GM18867 (cell line): ENCODE data around the gene G6PC3.
"Not testable (repeated sequence)": the region's sequence is repeated elsewhere in the genome, so short reads cannot be mapped to it uniquely, and the experiment has no call there.

Source experiments
- ATAC-seq: cut with Tn5 transposase; IDR thresholded peaks from one replicate; pipeline ENCODE4 v1.9.1; 2021; ENCODE audit warnings: mild to moderate bottlenecking, moderate library complexity; ENCODE audit not compliant: unreplicated experiment

G6PC3 gene

DNA sequence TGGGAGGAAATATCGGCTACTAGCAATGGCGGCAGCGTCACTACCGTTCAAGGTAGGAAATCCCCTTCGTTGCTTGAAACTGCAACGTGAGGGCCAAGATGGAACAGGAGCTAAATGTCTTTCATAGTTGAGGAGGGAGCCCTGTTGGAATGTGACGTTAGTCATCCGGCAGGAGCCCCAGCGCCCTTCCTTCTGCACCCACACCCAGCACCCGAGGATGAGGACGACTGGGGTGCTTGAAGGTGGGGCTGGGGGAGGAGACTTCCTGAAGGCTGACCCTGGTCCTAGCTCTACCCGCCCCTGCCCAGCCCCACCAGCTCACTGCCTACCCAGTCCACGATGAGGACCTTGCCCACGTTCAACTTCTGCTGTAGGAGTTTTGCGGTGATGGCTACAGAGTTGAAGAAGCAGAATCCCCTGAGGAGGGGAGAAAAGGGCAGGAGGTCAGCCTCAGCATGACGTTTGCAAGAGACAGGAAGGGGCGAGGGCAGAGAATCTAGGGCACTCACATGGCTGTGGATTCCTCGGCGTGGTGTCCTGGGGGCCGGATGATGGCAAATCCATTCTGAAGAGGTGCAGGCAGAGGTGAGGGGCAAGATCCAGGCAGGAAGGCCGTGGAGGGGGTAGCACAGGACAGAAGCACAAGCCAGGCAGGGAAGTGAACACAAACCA lies 11.9 kb downstream of the G6PC3 start:
- ATAC-seq, result no peak

- no peak for ATAC-seq
Observed at GRCh38 chr17:44083250-44083849, 12.8 kb downstream of the G6PC3 start.

DNA sequence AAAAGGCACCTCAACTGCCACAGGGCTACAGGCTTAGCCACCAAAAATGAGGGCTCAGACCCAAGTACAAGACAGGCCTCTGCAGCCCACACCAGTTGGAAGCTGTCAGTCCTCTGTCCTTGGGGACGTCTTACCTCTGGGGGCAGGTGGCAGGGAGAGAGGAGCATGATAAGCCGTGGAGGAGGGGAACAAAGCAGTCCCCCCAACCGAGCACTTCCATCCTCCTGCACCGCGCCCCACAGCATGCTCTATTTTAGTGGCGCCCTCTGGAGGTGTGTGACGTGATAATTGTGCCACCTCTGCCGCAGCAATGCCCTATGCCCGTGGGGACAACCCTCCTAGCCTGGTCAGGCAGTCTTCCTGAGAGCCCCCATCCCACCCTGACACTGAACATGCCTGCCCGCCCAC lies 13.6 kb downstream of the G6PC3 start:
- no peak for ATAC-seq

- no peak for ATAC-seq
Observed at GRCh38 chr17:44084921-44085320, 14.4 kb downstream of the G6PC3 start.

- no peak for ATAC-seq
Observed at GRCh38 chr17:44085908-44086307, 15.4 kb downstream of the G6PC3 start.

GRCh38 chr17:44086364-44087311 lies 16.1 kb downstream of the G6PC3 start:
- no peak for ATAC-seq

DNA sequence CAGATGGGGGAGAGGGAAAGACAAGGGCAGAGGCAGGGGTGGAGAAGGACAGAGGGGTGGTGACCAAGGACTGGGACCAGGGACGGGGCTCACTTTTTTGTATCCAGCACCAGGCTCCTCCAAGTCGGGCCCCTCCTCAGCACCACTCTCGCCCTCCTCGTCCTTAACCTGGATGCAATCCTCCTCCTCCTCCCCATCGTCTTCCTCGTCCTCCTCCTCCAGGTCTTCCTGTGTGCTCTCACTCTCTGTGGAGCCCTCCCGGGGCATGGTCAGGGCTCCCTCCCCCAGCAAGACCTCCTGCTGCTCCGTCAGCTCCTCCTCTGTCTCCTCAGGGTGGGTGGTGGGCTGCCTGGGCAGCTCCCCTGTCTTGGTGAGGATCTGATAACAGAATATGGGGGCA lies 16.8 kb downstream of the G6PC3 start:
- ATAC-seq, result no peak

- ATAC-seq, result no peak
Observed at GRCh38 chr17:44088254-44088653, 17.7 kb downstream of the G6PC3 start.

- no peak for ATAC-seq
Observed at GRCh38 chr17:44091200-44091997, 20.9 kb downstream of the G6PC3 start.

DNA sequence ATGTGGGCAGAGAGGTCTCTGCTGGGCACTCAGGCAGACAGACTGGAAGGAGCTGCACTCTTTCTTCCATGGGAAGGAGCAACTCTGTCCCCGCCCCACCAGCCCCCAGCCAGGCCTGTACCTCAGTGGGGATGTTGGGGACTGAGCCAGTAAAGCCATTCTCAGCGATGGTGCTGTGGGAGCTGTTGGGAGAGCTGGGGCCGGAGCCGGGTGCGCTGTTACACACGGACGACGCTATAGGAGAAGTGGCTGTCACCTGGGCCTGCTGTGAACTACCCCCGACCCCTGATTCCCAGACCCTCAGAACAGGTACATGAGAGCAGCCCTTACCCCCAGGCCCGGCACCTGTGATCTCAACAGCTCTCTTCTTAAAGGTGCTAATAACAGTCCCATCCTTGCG lies 21.5 kb downstream of the G6PC3 start:
- ATAC-seq, result no peak

DNA sequence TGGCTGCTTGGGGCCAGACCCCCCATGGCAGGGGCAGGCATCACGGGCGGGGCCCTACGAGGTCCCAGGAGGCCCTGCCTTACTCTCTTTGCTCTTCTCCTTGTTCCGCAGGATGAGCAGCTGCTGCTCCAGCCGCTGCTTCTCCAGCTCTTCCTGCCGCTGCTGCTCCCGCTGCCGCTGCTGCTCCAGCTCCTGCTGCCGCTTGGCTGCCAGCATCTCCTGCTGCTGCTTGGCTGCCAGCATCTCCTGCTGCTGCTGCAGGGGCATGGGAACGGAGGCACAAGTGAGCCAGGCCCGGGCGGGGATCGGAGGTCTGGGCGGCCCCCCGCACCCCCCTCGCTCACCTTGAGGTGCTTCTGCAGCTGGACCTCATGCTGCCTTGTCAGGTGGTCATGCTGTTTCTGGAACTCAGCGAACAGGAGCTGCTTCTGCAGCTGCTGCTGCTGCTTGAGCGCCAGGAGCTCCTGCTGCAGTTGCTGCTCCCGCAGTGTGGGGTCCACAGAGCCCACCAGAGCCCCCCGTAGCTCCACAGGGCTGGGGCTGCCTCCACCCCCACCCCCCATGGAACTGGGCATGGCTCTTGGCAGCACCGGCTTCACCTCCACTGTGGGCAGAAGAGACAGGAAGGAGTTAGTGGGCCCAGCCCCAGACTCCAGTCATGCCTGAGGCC lies 22.8 kb downstream of the G6PC3 start:
- no peak for ATAC-seq

GRCh38 chr17:44094701-44095387 lies 24.3 kb downstream of the G6PC3 start:
- no peak for ATAC-seq

DNA sequence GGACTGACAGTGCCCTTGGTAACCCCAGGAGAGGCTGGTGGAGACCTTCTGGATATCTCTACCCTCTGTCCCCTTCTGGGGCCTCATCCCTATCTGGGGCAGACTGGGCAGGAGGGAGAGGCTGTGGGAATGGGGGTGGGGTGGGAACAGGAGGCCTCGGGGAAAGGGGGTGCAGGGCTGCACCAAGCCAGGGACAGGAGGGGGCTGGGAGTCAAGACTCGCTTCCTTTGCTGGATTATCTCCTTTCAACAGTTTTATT lies 24.8 kb downstream of the G6PC3 start:
- ATAC-seq, result no peak

- ATAC-seq, result no peak
Observed at GRCh38 chr17:44095647-44096496, 25.3 kb downstream of the G6PC3 start.

DNA sequence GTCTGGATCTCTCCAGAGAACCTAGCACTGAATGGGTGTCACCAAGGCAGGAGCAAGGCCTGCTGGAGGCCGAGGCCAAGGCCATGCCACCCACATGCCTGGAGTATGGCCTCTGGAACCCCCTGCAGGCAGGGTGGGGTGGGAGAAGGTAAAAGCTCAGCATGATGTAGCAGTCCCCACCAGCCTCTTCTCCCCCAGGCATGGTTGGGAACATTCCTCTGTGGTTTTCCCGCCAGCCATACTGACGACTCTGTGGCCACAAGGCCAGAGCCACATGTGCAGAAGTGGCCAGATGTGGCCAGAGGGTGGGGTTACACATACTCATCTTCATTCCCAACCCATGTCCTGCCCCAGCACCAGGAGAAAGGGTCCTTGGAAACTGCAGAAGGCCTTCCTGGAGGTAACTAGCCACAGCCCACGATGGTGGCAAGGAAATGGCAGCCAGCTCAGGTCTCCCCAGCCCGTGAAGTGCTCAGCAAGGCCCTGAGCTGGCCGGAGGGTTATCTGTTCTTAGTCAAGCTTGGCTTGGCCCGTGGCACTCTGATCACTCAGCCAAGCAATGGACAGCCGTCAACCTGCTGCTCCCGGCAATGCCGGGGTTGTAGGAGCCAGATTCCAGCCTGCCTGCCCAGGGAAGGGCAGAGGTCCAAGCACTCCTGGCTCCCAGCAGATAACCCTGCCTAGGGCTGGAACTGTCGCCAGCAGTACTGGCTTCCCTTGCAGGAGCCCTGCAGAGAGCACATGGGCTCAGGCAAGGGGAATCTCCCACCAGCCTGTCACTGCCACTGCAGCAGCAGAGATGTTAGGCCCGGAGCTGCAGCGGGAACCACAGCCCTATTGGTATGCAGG lies 26.8 kb downstream of the G6PC3 start:
- no peak for ATAC-seq

- not testable (repeated sequence) for ATAC-seq
Observed at GRCh38 chr17:44101858-44102257, 31.3 kb downstream of the G6PC3 start.

DNA sequence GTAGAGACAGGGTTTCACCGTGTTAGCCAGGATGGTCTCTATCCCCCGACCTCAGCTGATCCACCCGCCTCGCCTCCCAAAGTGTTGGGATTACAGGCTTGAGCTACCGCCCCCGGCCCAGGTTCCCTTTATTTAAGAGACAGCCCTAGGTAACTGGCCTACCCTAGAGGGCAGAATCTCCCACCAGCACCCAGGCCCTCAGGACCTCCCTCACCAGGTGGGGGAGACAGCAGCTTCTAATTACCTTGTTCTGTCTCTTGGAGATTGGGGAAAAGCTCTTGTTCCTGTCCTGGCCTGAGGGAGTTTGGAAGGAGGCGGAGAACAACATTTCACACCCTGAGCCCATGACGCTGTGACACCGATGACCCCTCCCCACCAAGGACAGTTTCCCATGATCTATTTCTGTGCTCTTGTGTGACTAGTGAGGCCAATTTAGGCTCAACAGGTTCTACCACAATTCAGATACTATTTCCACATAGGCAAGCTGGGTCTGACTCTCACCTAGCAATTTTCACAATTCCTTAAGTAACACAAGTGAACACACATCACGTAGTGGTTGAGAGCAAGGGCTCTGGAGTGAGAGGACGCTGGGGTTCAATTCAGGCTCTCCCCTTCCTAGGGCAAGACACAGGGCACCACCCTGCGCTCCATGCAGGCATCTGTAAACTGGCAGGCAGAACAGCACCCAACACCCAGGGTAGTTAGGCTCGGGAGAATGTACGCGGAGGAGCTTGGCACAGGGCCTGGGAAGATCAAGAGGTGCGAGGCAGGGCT lies 32.5 kb downstream of the G6PC3 start:
- no peak for ATAC-seq

DNA sequence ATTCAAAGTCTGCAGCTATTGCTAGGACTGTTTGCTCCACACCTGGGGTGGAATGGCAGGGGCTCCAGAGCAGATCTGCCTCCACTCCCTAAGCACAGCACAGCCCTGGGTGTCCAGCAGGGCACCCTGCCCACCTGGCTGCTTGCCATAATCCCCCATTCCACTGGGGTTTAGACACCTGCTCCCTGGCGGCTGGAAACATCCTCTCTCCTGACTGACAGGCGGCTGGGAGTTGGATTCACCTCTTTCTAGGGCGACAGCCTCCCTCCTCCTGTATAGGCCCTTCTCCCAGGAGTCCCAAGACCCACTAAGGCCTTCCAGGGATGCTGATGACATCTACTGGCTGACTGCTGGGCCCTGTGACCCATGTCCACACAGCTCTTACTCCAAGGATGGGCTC lies 34.9 kb downstream of the G6PC3 start:
- ATAC-seq, result no peak
